ENCODE results near the gene SLC31A1. TPM values are rescaled to one million over a fixed set of nuclear protein-coding genes. Genes with fewer than 3 reads are reported as not detected.

Gene SLC31A1
- total RNA-seq, 1 experiment from 2014 or later: 34.4 TPM

DNA sequence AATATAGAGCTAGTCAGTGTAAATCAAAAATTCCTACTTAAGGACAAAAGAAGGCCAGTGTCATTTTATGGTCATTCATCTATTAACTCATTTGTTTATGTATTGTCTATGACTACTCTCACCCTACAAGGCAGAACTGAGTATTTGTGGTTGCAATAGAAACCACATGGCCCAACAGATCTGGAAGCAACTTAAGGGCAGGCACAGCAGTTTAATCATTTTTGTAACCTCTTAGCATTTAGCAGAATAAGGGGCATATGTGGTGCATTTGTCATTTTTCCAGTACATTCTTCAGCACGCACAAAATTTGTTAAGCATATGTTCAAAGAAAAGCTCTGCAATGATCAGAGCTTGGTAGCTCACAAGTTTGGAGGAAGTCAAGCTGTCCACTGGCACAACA lies 1.4 kb upstream of the SLC31A1 start:
- Mint-ChIP-seq H3K27ac (no peak overlapping the region), H3K9me3 (no peaks in the 10 kb centered on the region; a peak in 1 of 5 replicates), H3K36me3 (ENCODE audit: insufficient read depth in 1 of 3, low read depth in 3 of 3) (peaks cover 0 to 4% (median 0%) of the 10 kb centered on the region in 3 experiments; a peak in 2 of 7 replicates), H3K4me3 (peak overlapping the region; percentile 97 to 98), H3K27me3 (ENCODE audit: low read depth) (no peaks in the 10 kb centered on the region), H3K4me1 (peaks cover 22 to 27% of the 10 kb centered on the region in 2 experiments)
- H4K20me1 ChIP-seq (ENCODE audit: control insufficient read depth, insufficient read depth, insufficient read length): no peaks in the 10 kb centered on the region
- H2BK20ac ChIP-seq (ENCODE audit: low read depth, low read length, poor library complexity, severe bottlenecking): no peak overlapping the region
- H2BK120ac ChIP-seq (ENCODE audit: low read depth, low read length, poor library complexity, severe bottlenecking): no peak overlapping the region
- peaks cover 15% of the 10 kb centered on the region for H3K79me2 ChIP-seq (ENCODE audit: insufficient read depth, low read length)
- H3T11ph ChIP-seq (ENCODE audit: low read length): no peak overlapping the region
- no peak overlapping the region for H4K8ac ChIP-seq (replicated peaks; ENCODE audit: insufficient read length, low read depth, low read length)
- H3K23ac ChIP-seq (ENCODE audit: insufficient read length, low read depth, low read length): no peak overlapping the region
- H3K4ac ChIP-seq (ENCODE audit: low read depth, low read length): no peak overlapping the region
- TF ChIP-seq, protein P1, sequence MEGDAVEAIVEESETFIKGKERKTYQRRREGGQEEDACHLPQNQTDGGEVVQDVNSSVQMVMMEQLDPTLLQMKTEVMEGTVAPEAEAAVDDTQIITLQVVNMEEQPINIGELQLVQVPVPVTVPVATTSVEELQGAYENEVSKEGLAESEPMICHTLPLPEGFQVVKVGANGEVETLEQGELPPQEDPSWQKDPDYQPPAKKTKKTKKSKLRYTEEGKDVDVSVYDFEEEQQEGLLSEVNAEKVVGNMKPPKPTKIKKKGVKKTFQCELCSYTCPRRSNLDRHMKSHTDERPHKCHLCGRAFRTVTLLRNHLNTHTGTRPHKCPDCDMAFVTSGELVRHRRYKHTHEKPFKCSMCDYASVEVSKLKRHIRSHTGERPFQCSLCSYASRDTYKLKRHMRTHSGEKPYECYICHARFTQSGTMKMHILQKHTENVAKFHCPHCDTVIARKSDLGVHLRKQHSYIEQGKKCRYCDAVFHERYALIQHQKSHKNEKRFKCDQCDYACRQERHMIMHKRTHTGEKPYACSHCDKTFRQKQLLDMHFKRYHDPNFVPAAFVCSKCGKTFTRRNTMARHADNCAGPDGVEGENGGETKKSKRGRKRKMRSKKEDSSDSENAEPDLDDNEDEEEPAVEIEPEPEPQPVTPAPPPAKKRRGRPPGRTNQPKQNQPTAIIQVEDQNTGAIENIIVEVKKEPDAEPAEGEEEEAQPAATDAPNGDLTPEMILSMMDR (conservative IDR thresholded peaks at IDR 0.05): no peak
- no peak overlapping the region for H2AK5ac ChIP-seq (ENCODE audit: insufficient read length, low read length)
- H2AFZ ChIP-seq (ENCODE audit: low read length): no peak overlapping the region
- no peak overlapping the region for H4K5ac ChIP-seq (ENCODE audit: insufficient read length, low read depth, low read length)
- H3K27ac ChIP-seq (ENCODE audit: insufficient read length, low read depth, low read length): no peak overlapping the region
- peak overlapping the region; percentile 33 for H3K9ac ChIP-seq (ENCODE audit: extremely low read depth, insufficient read length, low read length)
- no peak overlapping the region for H2BK12ac ChIP-seq (ENCODE audit: insufficient read length, low read depth, low read length)
- no peak overlapping the region for H3K56ac ChIP-seq (ENCODE audit: insufficient read length, low read depth, low read length)
- no peak overlapping the region for H3K18ac ChIP-seq (ENCODE audit: insufficient read length, low read depth, low read length)
- H2BK15ac ChIP-seq (ENCODE audit: low read depth, low read length): no peak overlapping the region
- H3K4me1 ChIP-seq (ENCODE audit: insufficient read depth, low read length): peaks cover 6% of the 10 kb centered on the region; the same call in 1 of the 2 replicates
- peaks cover 3% of the 10 kb centered on the region for H3K79me1 ChIP-seq (ENCODE audit: insufficient read depth, low read depth, low read length, poor library complexity, severe bottlenecking)
- no peaks in the 10 kb centered on the region for H3K27me3 ChIP-seq (ENCODE audit: insufficient read depth, low read length)
- H3K9me3 ChIP-seq (ENCODE audit: control insufficient read depth, low read depth, low read length): no peaks in the 10 kb centered on the region
- no CpG with 5 or more reads among the region's 1 CpG for WGBS (ENCODE audit: extremely low coverage, insufficient read length, low lambda C conversion rate)
- DNase-seq: no peak
- peaks cover 12% of the 10 kb centered on the region for H3K23me2 ChIP-seq (ENCODE audit: insufficient read length, low read depth, low read length, poor library complexity, severe bottlenecking)
- peak overlapping the region; percentile 99 for H3K4me2 ChIP-seq (ENCODE audit: insufficient read depth, insufficient read length, low read length)
- H3K14ac ChIP-seq (ENCODE audit: insufficient read depth, low read length): no peak overlapping the region
- no peak overlapping the region for H2BK5ac ChIP-seq (ENCODE audit: insufficient read length, low read length)
- no peak overlapping the region for H4K91ac ChIP-seq (ENCODE audit: insufficient read length, low read depth, low read length)

Data from H9 (cell line).